ENCODE data around the gene PRICKLE1.

PRICKLE1 gene

GRCh38 chr12:42473130-42473529 is 116.4 kb downstream of the PRICKLE1 start:
- Histone ChIP-seq H3K4me3 (IDR thresholded peaks at IDR 0.05; ENCODE audit: insufficient read depth, low read depth, low read length) (no peak overlapping the region), H2AFZ (ENCODE audit: low read depth) (no peak overlapping the region), H3K36me3 (ENCODE audit: insufficient read depth) (no peaks in the 10 kb centered on the region), H3K27ac (no peak overlapping the region), H3K27me3 (ENCODE audit: insufficient read depth, low read depth) (no peaks in the 10 kb centered on the region), H4K20me1 (ENCODE audit: insufficient read depth) (no peaks in the 10 kb centered on the region), H3K4me2 (no peak overlapping the region), H3K4me1 (ENCODE audit: low read depth, poor library complexity, severe bottlenecking) (peaks cover 29% of the 10 kb centered on the region), H3K79me2 (ENCODE audit: insufficient read depth, low read depth) (no peaks in the 10 kb centered on the region), H3K9ac (no peak overlapping the region)
- TF ChIP-seq CTCF (conservative IDR thresholded peaks at IDR 0.05; ENCODE audit: low read depth, low read length): no peak

- Histone ChIP-seq H3K4me2 (no peak overlapping the region), H2AFZ (ENCODE audit: low read depth) (no peak overlapping the region), H3K27ac (no peak overlapping the region), H3K9ac (no peak overlapping the region), H3K4me3 (IDR thresholded peaks at IDR 0.05; ENCODE audit: insufficient read depth, low read depth, low read length) (no peak overlapping the region), H3K36me3 (ENCODE audit: insufficient read depth) (no peaks in the 10 kb centered on the region), H3K27me3 (ENCODE audit: insufficient read depth, low read depth) (no peaks in the 10 kb centered on the region), H3K4me1 (ENCODE audit: low read depth, poor library complexity, severe bottlenecking) (peaks cover 36% of the 10 kb centered on the region), H3K79me2 (ENCODE audit: insufficient read depth, low read depth) (no peaks in the 10 kb centered on the region), H4K20me1 (ENCODE audit: insufficient read depth) (no peaks in the 10 kb centered on the region)
- TF ChIP-seq CTCF (conservative IDR thresholded peaks at IDR 0.05; ENCODE audit: low read depth, low read length): no peak
Measured at GRCh38 chr12:42472376-42472775, 117.2 kb downstream of the PRICKLE1 start.

GRCh38 chr12:42469355-42470175 is 120.0 kb downstream of the PRICKLE1 start:
- peak overlapping the region; percentile 20; the same call in 1 of the 2 replicates for H2AFZ ChIP-seq (ENCODE audit: low read depth)
- H3K4me2 ChIP-seq: peak overlapping the region; percentile 96
- H3K4me3 ChIP-seq (IDR thresholded peaks at IDR 0.05; ENCODE audit: insufficient read depth, low read depth, low read length): no peak overlapping the region
- peak overlapping the region; percentile 19; the same call in 1 of the 2 replicates for H3K9ac ChIP-seq
- H3K36me3 ChIP-seq (ENCODE audit: insufficient read depth): no peaks in the 10 kb centered on the region
- H3K27ac ChIP-seq: peak overlapping the region; percentile 54
- TF ChIP-seq CTCF (conservative IDR thresholded peaks at IDR 0.05; ENCODE audit: low read depth, low read length): no peak
- H4K20me1 ChIP-seq (ENCODE audit: insufficient read depth): no peaks in the 10 kb centered on the region
- no peaks in the 10 kb centered on the region for H3K79me2 ChIP-seq (ENCODE audit: insufficient read depth, low read depth)
- peaks cover 53% of the 10 kb centered on the region for H3K4me1 ChIP-seq (ENCODE audit: low read depth, poor library complexity, severe bottlenecking)
- no peaks in the 10 kb centered on the region for H3K27me3 ChIP-seq (ENCODE audit: insufficient read depth, low read depth)

GRCh38 chr12:42468921-42469320 is 120.6 kb downstream of the PRICKLE1 start:
- Histone ChIP-seq H2AFZ (ENCODE audit: low read depth) (peak overlapping the region; percentile 20; the same call in 1 of the 2 replicates), H3K27me3 (ENCODE audit: insufficient read depth, low read depth) (no peaks in the 10 kb centered on the region), H3K4me3 (IDR thresholded peaks at IDR 0.05; ENCODE audit: insufficient read depth, low read depth, low read length) (no peak overlapping the region), H4K20me1 (ENCODE audit: insufficient read depth) (no peaks in the 10 kb centered on the region), H3K9ac (peak overlapping the region; percentile 19; the same call in 1 of the 2 replicates), H3K36me3 (ENCODE audit: insufficient read depth) (no peaks in the 10 kb centered on the region), H3K4me1 (ENCODE audit: low read depth, poor library complexity, severe bottlenecking) (peaks cover 53% of the 10 kb centered on the region), H3K79me2 (ENCODE audit: insufficient read depth, low read depth) (no peaks in the 10 kb centered on the region), H3K4me2 (peak overlapping the region; percentile 96), H3K27ac (peak overlapping the region; percentile 54)
- TF ChIP-seq CTCF (conservative IDR thresholded peaks at IDR 0.05; ENCODE audit: low read depth, low read length): no peak
